Ovary (tissue), 9 donors: ENCODE results near the gene CLTB. TPM values are rescaled to one million over a fixed set of nuclear protein-coding genes. Genes with fewer than 3 reads are reported as not detected.

Source experiments
- DNase-seq, 5 donors: peaks; one replicate each; pipeline ENCODE4 v3.0.0-alpha.2; 2019 to 2020
- H3K27ac ChIP-seq, 2 donors: fragments of 200-600 bp; one replicate each; pipeline versions ENCODE4 v1.5.1 to v1.8.0; 2019 to 2022
- H3K27me3 ChIP-seq: fragments of 200-600 bp; one replicate; pipeline ENCODE4 v1.8.0; 2022
- H3K36me3 ChIP-seq: fragments of 200-600 bp; sonication (generic); one replicate; pipeline ENCODE4 v1.5.1; 2019
- H3K4me1 ChIP-seq: one replicate; pipeline ENCODE4 v1.8.1; 2013; ENCODE audit warnings: mild to moderate bottlenecking, moderate library complexity; ENCODE audit not compliant: insufficient read depth
- H3K4me3 ChIP-seq: fragments of 200-600 bp; sonication (generic); one replicate; pipeline ENCODE4 v1.5.1; 2017
- H3K9me3 ChIP-seq, 2 donors: fragments of 200-600 bp in 1 of 2; sonication (generic) in 1 of 2; one replicate each; pipeline versions ENCODE4 v1.5.1 to v1.8.1; 2013 to 2019; ENCODE audit warnings: mild to moderate bottlenecking in 1 of 2, moderate library complexity in 1 of 2
- CTCF ChIP-seq, 3 donors: fragments of 450-650 bp in 2 of 3; fragments of 200-600 bp in 1 of 3; IDR thresholded peaks; one replicate each; pipeline versions ENCODE4 v1.5.1 to v1.8.0; 2016 to 2022; ENCODE audit warnings: antibody characterized with exemption in 3 of 3, mild to moderate bottlenecking in 1 of 3
- EP300 ChIP-seq: sonication (generic); formaldehyde crosslinking; IDR thresholded peaks from one replicate; pipeline ENCODE4 v1.6.1; 2017; ENCODE audit warnings: antibody characterized with exemption
- POLR2A ChIP-seq: fragments of 450-650 bp; IDR thresholded peaks from one replicate; pipeline ENCODE4 v1.6.1; 2017; ENCODE audit warnings: antibody characterized with exemption, mild to moderate bottlenecking, moderate library complexity
- whole genome bisulfite sequencing, 3 donors: extraction: QIAGEN DNeasy Blood & Tissue Kit in 1 of 3; methylation state at CpG; one replicate each; pipeline versions ENCODE4 v1.1.5 to v1.1.7; 2013 to 2017; 5-methylcytosine and 5-hydroxymethylcytosine counted together
- intact Hi-C, 4 donors: fragments of 100-400 bp; cut with DNase I; formaldehyde crosslinking; loops; one replicate each; pipeline versions ENCODE4 v1.11.0 to v1.15.1; 2022 to 2023
- polyA plus RNA-seq, 2 donors: library from polyadenylated mRNA; stranded (reverse); fragments of 200-250 nt in 1 of 2; fragments of 350-450 nt in 1 of 2; fragmentation: Illumina TruSeq in 1 of 2; extraction: RNeasy Lipid Tissue Mini Kit (QIAGEN cat#74804) in 1 of 2; gene quantifications; one replicate each; pipeline ENCODE4 v1.2.3, GENCODE V29; 2013 to 2014
- total RNA-seq, 7 donors: library from RNA; depleted of rRNA in 2 of 7; stranded (reverse); fragments of >200 nt in 2 of 7; fragmentation: NEBNext Ultra II Directional in 3 of 7; extraction: Animal tissue kit (Norgen Biotek cat#: 25700) in 3 of 7; gene quantifications; one replicate each; pipeline versions ENCODE4 v1.1.0 to v1.2.4, GENCODE V29; 2016 to 2023
- donor health status: DM: no; HTN: no; CAD: no; lungs with moderate emphysema.
- donor health status: DM: no; HTN: no; CAD: no.
- donor health status: Bipolar disorder and iron deficiency.
- donor health status: DM: yes; HTN: yes; CAD: no.
- donor health status: DM: no; HTN: no; CAD: no.
- donor health status: DM: yes; HTN: yes; CAD: no.

The CLTB gene
- total and polyA plus RNA-seq, 9 donors: 35.9 to 138 (median 112) TPM

GRCh38 chr5:176384366-176384930 is 31.9 kb downstream of the CLTB start:
- intact Hi-C loops: no loop called here
- H3K27ac ChIP-seq: no peak overlapping the region
- H3K27me3 ChIP-seq: no peaks in the 10 kb centered on the region
- WGBS, 3 donors: 76 to 91% (median 83%) methylated on average over 8 of the region's 8 CpGs
- no peak for DNase-seq
- no peak overlapping the region for H3K4me3 ChIP-seq
- no peaks in the 10 kb centered on the region for H3K36me3 ChIP-seq
- no peaks in the 10 kb centered on the region for H3K9me3 ChIP-seq
- no peak for TF ChIP-seq POLR2A
- TF ChIP-seq EP300: no peak
- no peak for TF ChIP-seq CTCF (IDR thresholded peaks at IDR 0.05)
- H3K4me1 ChIP-seq: peaks cover 5% of the 10 kb centered on the region

GRCh38 chr5:176383961-176384360 is 32.4 kb downstream of the CLTB start:
- Histone ChIP-seq H3K36me3 (no peaks in the 10 kb centered on the region), H3K27me3 (no peaks in the 10 kb centered on the region), H3K27ac (no peak overlapping the region), H3K4me3 (no peak overlapping the region), H3K9me3 (no peaks in the 10 kb centered on the region), H3K4me1 (peaks cover 5% of the 10 kb centered on the region)
- intact Hi-C loops: no loop called here
- DNase-seq: peak in 1 of 5 donors; percentile 6
- TF ChIP-seq EP300 (no peak), POLR2A (no peak)
- 72 to 80% (median 77%) methylated on average over 9 of the region's 9 CpGs for WGBS, 3 donors

- Histone ChIP-seq H3K27ac (no peak overlapping the region), H3K4me3 (no peak overlapping the region), H3K27me3 (no peaks in the 10 kb centered on the region), H3K4me1 (peaks cover 5% of the 10 kb centered on the region), H3K36me3 (no peaks in the 10 kb centered on the region), H3K9me3 (no peaks in the 10 kb centered on the region)
- 79 to 89% (median 80%) methylated on average over 15 of the region's 15 CpGs for WGBS, 3 donors
- TF ChIP-seq CTCF (IDR thresholded peaks at IDR 0.05) (no peak), POLR2A (no peak), EP300 (no peak)
- intact Hi-C loops: no loop called here
- peak in 2 of 5 donors; percentile 8 to 33 for DNase-seq
Measured at GRCh38 chr5:176383248-176383905, 33.0 kb downstream of the CLTB start.

GRCh38 chr5:176382721-176383120 is 33.6 kb downstream of the CLTB start:
- peak in 1 of 5 donors; percentile 6 for DNase-seq
- no peak overlapping the region for H3K27ac ChIP-seq

More at GRCh38 chr5:176382721-176383120, 33.6 kb downstream of the CLTB start:
- Histone ChIP-seq H3K36me3 (no peaks in the 10 kb centered on the region), H3K9me3 (no peaks in the 10 kb centered on the region), H3K27me3 (no peaks in the 10 kb centered on the region), H3K4me1 (peaks cover 5% of the 10 kb centered on the region), H3K4me3 (no peak overlapping the region)
- intact Hi-C loops: no loop called here
- WGBS, 3 donors: 86 to 92% (median 90%) methylated on average over 3 of the region's 3 CpGs
- TF ChIP-seq CTCF (IDR thresholded peaks at IDR 0.05) (no peak), POLR2A (no peak), EP300 (no peak)
